Fibroblast of gingiva (primary cell): ENCODE measurements around the gene FERMT3.
"Not testable (repeated sequence)": the region's sequence is repeated elsewhere in the genome, so short reads cannot be mapped to it uniquely, and the experiment has no call there.

Experiments used
- DNase-seq: peaks from one replicate; pipeline ENCODE4 v3.0.0-alpha.2; 2011; ENCODE audit warnings: low read depth

Gene FERMT3

DNA sequence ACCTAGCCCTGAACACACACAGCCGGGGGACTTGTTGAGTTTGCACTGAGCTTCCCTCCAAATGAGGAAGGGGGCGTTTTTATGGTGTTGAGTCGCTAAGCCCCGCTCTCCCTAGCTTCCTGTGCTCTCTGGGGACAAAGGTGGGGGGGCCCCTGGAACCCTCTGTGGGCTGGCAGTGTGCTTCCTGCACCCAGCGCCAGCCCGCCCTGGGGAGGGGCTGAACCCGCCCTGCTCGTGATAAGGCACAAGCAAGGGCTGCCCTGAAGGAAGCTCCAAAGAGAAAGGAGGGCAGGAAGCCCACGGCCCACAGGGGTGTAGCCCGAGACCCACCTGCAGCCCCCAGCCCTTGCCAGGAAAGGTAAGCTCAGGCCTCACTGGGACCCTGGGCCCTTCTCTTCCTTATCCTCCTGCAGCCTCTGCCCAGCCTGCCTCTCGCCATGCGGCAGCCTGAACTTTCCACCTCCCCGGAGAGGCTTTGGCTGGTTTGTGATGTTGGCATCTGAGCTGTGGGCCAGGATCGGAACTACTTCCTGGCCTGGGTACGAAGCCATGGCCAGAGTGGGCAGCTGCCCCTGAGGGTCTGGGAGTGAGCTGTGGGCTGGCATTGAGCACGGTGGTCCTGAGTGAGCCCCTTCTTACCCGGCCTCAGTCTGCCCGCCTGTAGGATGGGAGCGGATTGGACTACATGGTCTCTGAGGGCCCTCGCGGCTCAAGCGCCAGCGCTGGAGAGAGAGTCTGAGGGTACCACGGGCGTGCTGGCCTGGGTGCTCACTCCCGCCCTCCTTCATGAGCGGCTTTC, at the start of gene FERMT3:
TSS of gene FERMT3 (plus strand) at position 265 of the 799 bp plus-strand sequence. CDS start 644 bp downstream, outside the sequence.
- DNase-seq: no peak

DNA sequence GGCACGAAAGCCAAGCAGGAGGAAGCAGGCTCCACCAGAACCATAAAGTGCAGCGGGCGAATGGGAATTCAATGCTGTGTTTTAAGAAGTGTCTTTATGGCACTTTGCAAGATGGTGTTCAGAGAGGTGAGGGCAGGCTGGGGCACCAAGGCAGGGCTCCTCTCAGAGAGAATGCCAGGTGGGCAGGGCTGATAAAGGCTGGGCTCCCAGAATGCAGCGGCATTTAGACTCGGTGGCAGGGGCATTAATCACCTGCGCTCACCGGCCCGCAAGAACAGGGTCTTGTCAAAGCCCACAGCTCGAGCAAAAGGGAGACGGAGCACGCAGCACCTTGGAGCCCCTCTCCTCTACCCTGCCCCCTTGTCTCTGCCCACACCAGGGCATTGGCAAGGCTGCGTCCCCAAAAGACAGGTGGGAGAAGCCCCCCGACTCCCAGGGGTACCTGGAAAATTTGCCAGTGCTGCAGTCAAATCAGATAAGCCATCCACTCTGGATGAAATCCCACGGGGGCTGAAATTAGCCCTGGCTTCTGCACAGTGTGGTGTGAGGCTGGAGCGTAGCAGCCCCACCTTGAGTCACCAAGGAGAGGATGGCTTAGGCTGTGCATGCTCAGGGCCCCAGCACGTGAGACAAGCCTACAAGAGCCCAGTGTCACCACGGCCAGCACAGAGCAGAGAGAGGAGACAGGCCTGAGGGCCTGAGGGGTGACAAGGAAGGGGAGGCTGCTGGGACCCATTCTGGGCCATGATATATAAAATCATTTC, 48.7 kb upstream of the FERMT3 start:
- no peak for DNase-seq

DNA sequence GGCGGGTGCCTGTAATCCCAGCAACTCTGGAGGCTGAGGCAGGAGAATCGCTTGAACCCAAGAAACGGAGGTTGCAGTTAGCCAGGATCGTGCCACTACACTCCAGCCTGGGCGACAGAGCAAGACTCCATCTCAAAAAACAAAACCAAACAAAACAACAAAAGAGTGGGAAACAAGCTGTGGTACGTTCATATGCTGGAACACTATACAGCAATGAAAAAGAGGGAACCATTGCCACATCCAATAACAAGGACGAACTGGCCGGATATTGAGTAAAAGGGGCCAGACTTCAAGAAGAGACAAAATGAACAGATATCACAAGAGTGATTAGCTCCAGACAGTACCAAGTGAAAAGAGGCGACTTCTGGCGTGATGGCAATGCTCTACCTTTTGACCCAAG, 45.5 kb upstream of the FERMT3 start:
- no peak for DNase-seq

DNA sequence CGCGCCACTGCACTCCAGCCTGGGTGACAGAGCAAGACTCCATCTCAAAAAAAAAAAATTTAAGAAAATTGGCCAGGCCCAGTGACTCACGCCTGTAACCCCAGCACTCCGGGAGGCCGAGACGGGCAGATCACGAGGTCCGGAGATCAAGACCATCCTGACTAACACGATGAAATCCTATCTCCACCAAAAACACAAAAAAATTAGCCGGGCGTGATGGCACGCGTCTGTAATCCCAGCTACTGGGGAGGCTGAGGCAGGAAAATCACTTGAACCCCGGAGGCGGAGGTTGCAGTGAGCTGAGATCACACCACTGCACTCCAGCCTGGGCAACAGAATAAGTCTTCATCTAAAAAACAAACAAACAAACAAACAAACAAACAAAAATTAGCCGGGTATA, 43.8 kb upstream of the FERMT3 start:
- not testable (repeated sequence) for DNase-seq

DNA sequence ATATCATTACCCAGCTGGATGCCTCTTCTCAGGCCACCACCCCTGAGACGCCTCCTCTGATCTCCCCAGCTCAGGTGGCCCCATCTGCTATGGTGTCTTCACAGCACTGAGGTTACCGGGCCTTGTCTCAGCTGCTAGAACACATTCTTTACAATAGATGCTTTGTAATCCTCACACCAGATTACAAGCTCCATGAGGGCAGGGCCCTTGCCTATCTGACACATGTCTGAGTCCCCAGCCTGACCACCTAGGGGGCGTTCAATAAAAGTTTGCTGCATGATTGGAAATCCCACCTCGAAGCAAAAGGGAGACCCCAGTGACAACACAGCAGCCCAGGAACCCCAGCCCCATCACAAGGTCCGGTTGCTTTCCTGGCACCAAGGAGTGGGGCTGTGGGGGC, 42.6 kb upstream of the FERMT3 start:
- no peak for DNase-seq

DNA sequence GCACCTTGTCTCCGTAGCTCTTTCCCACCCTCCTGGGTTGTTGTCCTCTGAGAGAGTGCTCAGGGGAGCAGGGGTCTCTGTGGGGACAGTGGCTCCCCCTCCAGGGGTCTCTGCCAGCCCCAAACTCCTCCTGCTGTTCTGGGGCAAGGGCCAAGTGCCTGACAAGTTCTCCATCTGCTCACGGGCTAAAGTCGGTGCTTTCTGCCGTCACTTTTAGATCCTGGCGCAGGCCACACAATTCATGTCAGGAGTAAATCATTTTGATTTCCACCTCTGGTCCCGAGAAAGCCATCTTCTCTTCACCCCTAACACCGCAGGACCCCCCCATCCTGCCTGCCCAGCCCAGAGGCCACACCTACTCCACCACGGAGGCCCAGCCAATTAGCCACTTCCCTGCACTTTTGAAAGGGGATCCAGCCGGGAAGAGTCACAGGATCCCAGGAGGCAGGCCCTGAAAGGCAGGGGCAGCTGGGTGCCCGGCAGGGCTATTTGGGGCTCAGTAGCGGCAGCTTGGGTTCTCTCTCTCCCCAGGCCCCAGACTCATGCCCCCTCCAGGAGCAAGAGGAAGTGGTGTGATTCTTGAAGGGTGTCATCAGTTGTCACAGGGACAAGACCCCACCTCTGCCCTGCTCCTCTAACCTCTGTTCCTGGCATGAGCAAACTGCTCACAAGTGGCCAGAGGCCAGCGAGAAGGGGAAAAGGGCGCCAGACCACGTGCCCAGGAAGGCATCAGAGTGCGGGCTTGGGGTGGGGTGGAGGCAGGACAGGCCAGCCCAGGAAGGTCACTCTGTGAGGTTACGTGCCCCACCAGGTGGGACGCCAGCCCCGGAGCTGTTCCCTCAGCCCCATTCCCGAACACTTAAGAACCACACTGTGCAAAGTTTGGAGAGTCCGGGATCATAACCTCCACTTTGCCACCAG, 41.9 kb upstream of the FERMT3 start:
- no peak for DNase-seq

DNA sequence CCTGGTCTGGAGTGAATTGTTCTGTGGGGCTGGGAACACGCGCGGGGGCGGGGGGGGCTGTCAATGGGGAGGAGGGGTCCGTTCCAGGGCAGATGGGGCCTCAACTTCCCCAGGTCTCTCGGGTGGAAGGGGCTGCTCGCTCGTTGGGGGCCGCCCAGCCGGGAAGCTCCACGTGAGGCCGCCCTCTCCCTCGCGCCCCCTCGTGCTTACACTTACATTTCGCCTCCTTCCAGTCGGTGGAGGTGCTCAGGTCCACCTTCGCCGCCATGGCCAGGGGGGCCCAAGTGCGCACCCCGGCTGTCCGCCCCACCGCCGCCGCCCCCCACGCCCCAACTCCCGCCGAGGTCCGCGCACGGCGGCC, 41.1 kb upstream of the FERMT3 start:
- no peak for DNase-seq

DNA sequence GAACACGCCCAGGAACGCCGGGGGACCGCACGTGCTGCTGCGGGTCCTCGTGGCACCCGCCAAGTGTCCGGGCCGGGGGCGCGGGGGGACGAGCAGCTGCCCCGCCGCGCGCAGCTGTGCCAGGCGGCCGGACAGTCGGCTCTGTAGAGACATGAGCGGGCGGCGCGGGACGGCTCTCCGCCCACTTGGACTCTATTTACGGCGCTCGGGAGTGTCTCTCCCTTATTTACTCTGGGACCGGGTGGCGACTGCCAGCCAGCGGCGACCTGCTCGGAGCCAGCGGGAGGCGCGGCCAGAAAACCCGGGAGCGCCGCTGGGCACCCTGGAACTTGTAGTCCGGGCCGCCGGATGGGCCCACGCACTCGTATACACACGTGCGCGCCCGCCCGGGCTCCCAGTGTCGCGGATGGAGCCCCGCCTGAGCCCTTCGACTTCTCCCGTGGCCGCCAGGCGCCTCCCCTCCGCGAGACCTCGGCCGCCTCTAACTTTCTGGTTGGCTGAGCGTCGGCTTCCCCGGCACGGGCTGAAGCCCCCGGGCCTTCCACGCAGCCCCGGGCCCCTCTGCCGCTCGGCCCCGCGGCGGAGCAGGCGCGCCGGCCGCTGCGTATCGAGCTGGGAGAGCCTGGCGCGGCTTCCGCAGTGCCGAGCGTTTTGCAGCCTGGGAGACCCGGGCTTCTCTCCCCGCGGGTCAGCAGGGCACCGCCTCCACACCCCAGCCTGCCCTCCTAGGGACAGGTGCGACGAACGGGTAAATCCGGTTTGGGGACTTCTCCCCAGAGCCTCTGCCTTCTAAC, 40.5 kb upstream of the FERMT3 start, which contains the start of gene MACROD1:
TSS of gene MACROD1 (minus strand) at position 272 of the 794 bp plus-strand sequence. CDS start at position 153, 119 bp downstream.
- peak; percentile 80 for DNase-seq

DNA sequence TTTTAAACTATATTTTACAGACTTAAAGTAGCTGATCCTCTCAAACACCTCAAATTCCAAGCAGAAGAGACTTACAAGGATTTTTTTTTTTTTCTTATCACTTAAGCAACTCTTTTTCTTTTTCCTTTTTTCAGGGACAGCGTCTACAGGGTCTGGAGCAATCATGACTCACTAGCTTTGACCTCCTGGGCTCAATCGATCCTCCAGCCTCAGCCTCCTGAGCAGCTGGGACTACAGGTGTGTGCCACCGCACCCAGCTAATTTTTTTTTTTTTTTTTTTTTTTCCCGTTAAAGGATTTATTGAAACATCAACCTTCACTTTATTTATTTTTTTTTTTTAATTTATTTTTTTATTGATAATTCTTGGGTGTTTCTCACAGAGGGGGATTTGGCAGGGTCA, 36.1 kb upstream of the FERMT3 start:
- DNase-seq: no peak

DNA sequence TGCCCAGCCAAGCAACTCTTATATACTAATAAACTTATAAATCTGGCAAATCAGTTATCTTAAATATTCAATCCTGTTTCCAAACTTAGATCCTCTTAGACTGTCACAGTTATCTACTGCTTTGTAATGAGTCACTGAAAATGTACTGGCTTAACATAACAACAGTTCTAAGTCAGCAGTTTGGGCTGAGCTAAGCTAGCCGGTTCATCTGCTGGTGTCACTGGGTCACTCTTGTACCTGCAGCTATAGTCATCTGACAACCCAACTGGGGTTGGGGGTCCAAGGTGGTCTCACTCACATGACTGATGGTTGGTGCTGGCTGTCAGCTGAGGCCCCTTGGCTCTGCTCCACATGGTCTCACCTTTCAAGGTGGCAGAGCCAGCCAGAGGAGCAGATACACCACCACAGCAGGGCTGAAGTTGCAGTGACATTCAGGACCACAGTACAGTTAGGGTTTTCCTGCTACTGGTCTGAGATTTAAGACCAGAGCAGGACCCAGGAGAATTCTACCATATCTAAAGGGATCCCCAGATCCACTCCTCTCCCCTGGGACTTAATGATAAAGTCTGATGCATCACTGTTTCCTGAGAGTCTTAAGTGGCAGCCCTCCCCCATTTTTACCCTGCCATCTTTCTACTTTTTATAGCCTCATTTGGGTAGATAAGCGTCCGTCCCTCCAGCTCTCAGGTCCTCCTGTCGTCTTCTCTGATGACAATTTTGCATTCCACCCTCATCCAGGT, 32.7 kb upstream of the FERMT3 start:
- DNase-seq: no peak

DNA sequence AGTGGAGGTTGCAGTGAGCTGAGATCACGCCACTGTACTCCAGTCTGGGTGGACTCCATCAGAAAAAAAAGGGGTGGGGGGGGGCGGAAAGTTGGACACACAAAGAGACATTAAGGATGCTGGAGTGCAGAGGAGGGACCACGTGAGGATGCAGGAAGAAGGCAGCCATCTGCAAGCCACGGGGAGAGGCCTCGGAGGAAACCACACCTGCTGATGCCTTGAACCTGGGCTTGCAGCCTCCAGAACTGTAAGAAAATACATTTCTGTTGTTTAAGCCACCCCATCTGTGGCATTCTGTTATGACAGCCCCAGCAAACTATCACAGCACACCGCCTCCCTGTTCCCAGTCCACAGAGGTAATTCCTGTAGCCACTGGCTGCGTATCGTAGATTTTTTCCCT, 29.8 kb upstream of the FERMT3 start:
- DNase-seq: no peak

DNA sequence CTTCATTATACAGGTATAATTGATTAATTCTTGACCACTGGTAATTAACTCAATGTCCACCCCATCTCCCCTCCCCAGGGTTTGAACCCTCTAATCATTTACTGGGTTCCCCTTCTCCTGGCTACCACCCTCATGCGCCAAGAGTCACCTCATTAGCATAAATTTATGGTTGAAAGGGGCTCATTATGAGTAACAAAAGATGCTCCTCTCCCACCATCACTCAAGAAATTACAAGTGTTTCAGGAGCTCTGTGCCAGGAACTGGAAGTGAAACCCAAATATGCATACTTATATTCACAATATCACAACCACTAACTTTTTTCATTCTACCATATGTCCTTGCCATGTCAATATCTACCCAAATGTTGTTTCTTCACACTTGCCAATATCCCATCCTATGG, 28.3 kb upstream of the FERMT3 start:
- DNase-seq: no peak

DNA sequence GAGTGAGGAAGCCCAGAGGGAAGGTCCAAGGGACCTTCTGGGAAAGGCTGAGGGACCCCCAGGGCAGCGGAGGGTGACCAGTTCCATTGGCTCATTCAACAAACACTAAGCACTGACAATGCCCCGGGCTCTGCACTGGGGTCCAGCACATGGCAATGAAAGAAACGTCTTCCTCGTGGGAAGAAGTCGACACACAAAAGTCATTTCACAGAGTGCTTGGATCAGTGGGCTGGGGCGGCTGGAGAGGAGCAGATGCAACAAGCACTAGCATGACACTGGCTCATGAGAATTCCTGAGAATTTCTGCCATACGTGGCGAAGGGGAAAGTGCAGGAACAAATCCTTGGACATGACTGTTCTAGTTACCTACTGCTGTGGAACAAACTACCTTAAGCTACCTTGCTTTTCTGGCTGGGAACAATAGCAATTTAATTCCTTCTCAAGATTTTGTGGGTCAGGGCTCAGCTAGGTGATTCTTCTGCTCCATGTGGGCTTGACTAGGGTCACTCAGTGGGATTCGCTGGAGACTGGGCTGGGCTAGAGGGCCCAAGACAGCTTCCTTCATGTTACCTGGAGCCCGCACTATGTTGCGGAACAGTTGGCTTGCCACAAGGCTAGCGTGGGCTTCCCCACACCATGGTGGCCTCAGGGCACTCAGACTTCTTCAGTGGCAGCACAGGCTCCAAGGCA, 27.4 kb upstream of the FERMT3 start:
- DNase-seq: no peak

DNA sequence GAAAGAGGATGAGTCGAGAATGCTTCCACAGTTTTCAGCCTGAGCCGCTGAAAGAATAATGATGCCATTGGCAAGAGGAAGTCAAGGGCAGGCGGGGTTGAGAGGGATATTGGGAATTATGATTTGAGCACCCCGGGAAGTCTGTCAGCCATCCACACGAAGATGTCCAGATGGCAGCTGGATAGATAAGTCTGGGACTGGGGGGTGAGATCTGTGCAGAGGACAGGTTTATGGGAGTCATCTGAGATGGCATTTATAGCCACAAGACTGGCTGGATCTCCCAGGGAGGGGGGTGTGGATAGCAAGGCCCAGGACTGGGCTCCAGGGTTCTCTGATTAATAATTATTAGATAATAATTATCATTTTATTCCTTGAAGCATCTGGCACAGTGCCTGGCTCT, 25.6 kb upstream of the FERMT3 start:
- no peak for DNase-seq

DNA sequence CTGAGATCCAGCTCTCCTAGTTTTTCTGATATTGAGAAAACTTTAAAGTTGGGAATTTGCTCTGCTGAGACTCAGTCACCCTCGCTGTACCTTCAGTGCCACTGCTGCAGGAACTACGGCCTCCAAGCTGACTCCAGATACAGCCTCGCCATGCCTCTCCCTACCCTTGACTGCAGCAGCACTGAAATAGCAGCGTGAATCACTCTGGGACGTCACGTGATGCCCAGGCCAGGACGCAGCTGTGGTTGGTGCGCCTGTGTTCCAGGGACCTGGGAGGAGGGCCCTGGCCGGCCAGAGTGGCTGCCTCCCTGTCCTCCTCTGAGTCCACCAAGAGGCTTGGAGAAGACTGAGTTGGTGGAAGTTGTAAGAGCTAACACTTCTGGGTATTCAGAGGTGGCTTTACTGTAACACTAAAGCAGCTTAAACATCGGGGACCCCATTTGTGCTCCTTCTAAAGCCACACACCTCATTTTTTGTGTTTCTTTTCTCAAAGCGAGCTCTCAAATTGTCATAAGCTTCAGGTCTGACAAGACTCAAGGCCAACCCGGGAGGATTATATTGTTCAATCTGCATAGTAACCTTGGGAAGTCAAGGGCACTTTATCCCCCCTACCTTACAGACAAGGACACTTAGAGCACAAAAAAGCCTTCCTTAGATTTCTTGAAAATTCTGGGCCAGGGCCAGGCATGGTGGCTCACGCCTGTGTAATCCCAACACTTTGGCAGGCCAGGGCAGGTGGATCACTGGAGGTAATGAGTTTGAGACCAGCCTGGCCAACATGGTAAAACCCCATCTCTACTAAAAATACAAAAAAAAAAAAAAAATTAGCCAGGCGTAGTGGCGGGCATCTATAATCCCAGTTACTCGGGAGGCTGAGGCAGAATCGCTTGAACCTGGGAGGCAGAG, 24.8 kb upstream of the FERMT3 start:
- DNase-seq: peak; percentile 87

DNA sequence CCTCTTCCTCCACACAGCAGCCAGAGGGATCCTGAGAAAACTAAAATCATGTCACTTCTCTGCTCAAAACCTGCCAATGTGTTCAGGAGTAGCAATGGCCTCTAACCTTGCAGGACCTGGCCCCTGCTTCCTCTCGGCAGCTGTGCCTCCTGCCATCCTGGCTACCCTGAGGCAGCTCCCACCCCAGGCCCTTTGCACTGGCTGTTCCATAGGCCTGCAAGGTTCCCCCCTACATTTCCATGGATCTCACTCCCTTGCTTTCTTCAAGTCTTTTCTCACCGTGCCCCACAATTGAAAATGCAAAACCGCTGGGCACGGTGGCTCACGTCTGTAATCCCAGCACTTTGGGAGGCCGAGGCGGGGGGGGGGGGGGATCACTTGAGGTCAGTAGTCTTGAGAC, 22.6 kb upstream of the FERMT3 start:
- DNase-seq: no peak

DNA sequence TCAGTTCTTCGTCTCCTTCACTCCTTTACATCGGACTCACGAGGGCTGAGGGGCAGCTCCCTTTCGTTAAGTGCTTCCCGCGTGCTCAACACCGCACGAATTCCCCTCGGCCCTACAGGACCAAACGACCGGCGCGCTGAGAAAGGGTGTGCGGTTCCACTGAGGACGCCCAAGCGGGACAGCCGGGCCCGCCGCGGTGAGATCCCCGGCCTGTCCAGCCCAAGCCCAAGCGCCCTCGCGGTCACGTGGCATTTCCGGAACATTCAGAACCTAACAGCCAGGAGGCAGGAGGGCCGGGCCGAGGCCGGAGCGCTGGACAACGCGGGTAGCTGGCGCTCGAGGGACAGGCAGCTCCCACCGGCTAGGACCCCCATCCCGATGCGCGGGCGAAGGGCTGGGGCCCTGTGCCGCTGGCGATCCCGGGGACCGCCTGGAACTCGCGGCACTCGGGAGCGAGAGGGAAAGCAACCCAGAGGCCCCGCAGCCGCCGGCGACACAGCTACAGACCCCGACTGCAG, 21.3 kb upstream of the FERMT3 start:
- peak; percentile 85 for DNase-seq

DNA sequence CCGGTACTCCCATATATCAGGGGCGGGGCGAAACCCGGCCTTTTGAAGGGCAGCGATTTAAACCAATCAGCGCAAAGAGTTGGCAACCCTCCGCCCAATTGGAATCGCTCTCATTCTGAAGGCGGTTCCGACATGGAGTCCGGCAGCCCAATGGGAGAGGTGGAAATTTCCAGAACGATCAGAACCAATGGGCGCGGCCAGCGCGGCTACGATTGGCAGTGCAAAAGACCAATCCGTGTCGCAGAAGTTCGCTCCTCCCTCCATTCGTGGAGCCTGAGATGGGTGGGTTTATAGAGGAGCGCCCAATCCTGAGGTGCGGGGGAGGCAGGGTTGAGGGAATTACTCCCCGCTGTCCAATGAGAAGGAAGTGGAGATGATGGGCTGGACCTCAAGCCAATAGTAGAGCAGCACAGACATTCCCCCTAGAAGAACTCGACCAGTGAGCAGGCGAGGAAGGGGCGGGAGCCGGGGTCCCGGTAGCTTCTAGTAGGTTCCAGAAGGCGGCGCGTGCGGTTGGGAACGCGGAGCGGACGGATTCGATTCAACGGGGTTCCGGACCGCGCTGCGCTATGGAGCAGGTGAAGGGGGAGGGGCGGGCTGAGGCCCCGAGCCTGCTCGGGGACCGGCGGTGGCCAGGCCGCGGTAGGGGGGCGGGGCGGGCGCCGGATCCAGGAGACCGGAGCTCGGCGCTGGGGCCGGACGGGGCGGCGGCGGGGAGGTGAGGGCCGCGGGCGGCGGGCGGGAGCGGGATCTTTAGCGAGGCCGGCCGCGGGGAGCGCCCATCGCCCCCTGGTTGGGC, 20.6 kb upstream of the FERMT3 start, which contains the start of gene STIP1:
TSS of gene STIP1 (plus strand) at position 479 of the 799 bp plus-strand sequence. CDS start at position 570, 91 bp downstream.
- DNase-seq: peak; percentile 100
